HG02588 (cell line): ENCODE data around the gene MMD2.
A peak's percentile ranks its signal among the peaks of the same experiment; 100 is the strongest.
"Not testable (repeated sequence)": the region's sequence is repeated elsewhere in the genome, so short reads cannot be mapped to it uniquely, and the experiment has no call there.

Experiments
- ATAC-seq: cut with Tn5 transposase; IDR thresholded peaks from one replicate; pipeline ENCODE4 v1.9.1; 2021; ENCODE audit warnings: mild to moderate bottlenecking, moderate library complexity; ENCODE audit not compliant: unreplicated experiment

The MMD2 gene

GRCh38 chr7:4904346-4904745, 54.6 kb downstream of the MMD2 start:
- ATAC-seq = no peak

DNA sequence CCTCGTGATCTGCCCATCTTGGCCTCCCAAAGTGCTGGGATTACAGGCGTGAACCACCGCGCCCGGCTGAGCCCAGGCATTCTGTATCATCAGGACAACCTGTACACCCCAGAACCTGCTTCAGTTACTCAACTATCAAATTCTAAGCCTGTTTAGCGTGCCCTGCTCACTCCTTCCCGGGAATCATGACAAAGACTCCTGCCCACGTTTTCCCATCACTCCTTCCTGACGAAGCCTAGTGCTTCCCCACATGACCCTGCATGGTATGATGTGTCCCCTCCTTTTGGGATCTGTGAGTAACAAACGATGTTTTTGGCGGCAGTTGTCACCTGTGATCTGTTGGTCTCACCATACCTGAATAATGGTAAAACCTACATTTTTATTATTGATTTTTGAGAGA, 63.2 kb downstream of the MMD2 start:
- ATAC-seq = no peak

- ATAC-seq = no peak
These were observed 64.5 kb downstream of the MMD2 start for GRCh38 chr7:4894482-4894881.

GRCh38 chr7:4893929-4894475, 65.0 kb downstream of the MMD2 start:
- no peak for ATAC-seq

- not testable (repeated sequence) for ATAC-seq
These were observed 65.8 kb downstream of the MMD2 start for GRCh38 chr7:4893188-4893587.

- ATAC-seq = not testable (repeated sequence)
These were observed 67.5 kb downstream of the MMD2 start for GRCh38 chr7:4891522-4891921.

DNA sequence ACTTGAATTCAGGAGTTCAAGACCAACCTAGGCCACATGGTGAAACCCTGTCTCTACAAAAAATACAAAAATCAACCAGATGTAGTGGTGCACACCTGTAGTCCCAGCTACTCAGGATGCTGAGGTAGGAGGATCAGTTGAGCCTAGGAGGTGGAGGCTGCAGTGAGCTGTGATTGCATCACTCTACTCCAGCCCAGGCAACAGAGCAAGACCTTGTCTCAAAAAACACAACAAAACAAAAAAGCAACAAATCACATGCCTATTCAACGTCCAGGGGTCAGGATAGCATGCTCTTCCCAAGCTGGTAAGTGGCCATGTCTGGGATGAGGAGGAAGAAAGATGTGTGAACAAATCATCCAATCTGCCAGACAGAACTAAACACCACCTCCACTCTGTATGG, 69.3 kb downstream of the MMD2 start:
- no peak for ATAC-seq

DNA sequence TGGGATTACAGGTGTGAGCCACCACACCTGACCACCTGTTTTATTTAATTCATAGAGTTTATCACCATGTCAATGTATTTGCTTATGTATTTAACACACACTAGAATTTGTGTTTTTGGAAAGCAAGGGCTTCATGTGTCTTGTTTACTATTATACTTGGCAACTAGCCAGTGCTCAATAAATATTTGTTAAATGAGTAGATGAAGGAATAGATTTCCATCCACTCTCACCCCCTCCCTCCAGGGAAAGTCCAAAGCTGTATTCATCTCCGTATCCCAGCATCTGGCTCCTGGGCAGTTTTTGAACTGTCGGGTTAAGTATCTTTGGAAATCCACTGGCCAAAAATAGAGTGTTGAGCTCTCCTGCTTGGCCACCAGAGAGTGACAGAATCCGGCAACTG, 70.8 kb downstream of the MMD2 start:
- no peak for ATAC-seq

DNA sequence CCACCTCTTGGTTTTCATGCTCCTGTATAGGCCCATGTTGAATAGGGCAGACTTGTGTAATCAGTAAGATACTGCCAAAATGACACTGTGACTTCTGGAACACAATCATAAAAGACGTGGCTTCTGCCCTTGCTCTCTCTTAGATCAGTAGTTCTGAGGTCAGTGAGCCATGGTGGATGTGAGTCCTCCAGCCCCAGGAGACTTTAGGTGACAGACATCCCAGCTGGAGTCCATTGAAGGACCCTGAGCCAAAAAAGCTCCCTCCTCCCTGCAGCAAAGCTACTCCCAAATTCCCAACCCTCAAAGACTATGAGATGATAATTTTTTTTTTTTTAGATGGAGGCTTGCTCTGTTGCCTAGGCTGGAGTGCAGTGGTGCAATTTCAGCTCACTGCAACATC, 72.3 kb downstream of the MMD2 start:
- no peak for ATAC-seq

DNA sequence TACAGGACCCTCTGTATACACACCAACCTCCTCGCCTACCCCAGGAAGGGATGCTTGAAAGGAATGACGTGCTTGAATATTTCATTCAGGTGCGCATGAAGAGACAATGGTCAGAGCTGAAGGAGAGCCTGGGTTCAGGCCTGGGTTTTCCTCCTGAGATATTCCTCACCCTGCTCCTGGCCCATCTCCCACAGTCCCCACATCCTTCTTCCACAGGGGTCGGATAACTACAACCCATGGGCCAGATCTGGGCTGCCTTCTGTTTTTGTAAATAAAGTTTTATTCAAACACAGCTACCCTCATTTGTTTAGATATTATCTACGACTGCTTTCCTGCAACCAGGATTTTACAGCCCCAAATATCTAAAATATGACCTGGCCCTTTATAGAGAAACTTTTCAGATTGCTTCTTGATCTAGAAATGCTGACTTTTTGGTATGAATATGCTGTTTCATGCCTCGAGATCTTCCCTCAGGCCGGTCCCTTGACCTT, 73.6 kb downstream of the MMD2 start:
- no peak for ATAC-seq

DNA sequence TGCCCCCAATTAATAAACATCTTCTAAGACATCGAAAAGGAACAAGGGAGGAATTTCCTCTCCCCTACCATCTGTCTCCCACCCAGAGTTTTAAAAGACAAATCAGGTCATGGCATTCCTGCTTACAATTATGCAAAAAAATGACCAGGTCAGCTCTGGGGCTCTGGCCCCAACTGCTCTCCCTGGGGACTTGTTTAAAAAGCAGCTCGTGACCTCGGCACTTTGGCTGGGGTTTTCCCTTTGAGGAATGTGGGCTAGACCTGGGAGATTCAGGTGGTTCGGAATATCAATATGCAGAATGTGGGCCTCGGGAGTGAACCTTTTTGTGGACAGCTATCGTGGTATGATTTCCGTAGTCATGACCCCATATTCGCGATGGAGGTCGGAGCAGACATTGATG, 74.8 kb downstream of the MMD2 start:
- no peak for ATAC-seq

DNA sequence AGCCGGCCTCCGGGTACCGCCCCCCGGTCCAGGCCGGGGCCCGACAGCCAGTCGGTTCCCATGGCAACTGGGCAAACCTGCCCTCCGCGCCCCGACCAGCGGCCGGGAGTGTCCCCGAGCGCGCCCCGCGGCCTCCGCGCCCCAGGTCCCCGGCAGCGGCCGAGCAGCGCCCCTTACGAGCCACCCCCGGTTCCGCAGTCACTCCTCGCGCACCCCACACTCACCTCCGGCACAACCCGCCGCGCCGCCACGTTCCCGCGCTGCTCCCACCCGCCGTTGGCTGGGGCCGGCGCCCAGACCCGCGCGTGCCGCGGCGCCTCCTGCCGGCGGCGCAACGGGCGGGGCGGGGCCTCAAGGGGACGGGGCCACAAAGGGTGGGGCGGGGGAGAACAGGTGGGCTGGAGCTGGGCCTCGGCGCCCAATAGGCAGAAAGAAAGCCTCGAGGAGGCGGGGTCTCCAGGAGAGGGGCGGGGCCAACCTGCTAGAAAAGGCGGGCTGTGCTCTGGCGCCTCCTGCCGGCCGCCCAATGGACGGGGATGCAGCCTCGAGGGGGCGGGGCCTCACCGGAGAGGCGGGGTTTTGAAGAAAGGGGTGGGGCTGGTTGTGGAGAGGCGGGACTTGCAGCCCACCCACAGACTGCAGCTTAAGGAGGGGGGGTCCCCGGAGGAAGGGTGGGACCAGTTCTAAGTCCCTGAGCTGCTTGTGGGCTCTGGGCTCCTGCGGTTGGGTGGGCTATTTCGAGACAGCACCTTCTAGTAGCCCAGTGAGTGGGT, 75.4 kb downstream of the MMD2 start, which contains the start of gene RADIL:
Gene RADIL, minus strand, starts transcription at position 345 of the 773 bp plus-strand sequence. CDS start 5,577 bp downstream, outside the sequence.
- peak; percentile 66 for ATAC-seq

- ATAC-seq = no peak
These were observed 76.0 kb downstream of the MMD2 start for GRCh38 chr7:4883033-4883371.

DNA sequence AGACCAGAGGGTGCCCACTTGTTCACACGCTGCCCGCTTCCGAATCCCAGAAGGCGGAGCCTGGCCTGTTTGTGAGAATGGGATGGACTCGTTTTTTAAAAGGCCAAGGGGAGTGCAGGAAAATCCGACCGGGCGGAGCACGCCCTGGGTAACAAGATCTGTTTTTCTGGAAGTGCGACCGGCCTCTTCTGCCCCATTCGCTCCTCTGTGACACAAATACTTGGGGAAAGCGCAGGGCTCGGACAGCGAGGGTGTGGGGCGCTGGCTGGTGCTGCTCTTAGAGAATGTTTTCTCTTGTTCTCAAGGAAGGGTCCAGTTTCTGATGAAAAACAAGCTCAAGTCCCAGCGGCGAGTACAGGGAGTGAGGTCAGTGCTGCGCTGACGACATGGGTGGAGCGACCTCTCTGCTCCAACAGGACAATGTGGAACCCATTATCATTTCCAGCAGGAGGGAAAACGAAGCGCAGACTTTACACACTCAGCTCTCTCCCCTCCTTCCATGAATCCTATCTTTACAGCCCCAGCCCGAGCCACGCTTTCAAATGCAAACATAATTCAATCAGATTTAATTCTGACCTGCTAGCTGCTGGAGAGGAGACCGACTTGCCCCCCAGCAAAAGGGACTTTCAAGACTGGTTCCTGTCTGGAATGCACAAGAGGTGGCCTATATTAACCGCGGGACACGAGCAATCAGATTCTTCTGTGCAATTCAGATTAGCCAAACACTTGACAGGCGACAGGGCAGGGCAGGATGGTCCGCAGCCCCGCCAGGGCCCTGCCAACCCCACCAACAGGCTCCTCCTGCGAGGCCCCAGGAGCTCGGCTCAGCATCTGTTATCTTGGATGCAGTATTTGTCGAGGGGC, 76.6 kb downstream of the MMD2 start:
- no peak for ATAC-seq

- no peak for ATAC-seq
These were observed 78.8 kb downstream of the MMD2 start for GRCh38 chr7:4880218-4880617.

DNA sequence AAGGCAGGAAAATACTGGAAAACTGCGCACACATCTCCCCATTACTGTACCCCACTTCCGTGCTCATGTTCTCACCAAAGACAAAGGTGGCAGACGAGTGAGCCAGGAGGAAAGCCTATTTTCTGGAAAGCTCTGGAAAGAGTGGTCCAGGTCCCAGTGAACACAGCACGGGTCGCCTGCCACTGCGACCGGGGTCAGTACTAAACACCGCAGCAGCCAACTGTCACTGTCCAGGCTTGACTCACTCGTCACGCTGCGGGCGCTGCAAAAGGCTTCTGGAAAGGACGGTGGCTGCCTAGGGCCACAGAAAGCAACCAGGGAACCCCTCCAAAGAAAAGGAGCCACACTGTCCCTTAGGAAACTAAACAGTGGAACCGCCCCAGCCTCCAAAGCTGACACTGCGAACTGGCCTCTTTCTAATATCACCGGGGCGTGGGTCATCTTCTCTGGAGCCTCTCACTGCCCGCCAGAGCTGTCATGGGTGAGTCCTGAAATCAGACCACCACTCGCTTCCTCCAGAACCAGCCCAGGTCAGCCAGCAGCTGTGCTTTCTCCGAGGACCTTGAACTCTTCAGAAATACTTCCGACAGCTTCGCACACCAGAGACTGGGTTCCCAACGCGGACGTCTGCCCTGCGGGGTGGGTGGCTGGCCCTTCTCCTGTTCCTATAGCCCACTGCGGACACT, 79.4 kb downstream of the MMD2 start:
- no peak for ATAC-seq

GRCh38 chr7:4878336-4879335, 80.4 kb downstream of the MMD2 start:
- ATAC-seq = no peak

- no peak for ATAC-seq
These were observed 82.4 kb downstream of the MMD2 start for GRCh38 chr7:4876586-4876985.

- no peak for ATAC-seq
These were observed 83.6 kb downstream of the MMD2 start for GRCh38 chr7:4875391-4875790.
